GM19025 (cell line): ENCODE results near the gene BMP5.

Experiments
- ATAC-seq: cut with Tn5 transposase; IDR thresholded peaks from one replicate; pipeline ENCODE4 v1.9.1; 2021; ENCODE audit warnings: mild to moderate bottlenecking, low read depth, moderate library complexity; ENCODE audit not compliant: unreplicated experiment

BMP5 gene

GRCh38 chr6:55874316-55874715 is 1.1 kb downstream of the BMP5 start:
- no peak for ATAC-seq

GRCh38 chr6:55872866-55873265 is 2.5 kb downstream of the BMP5 start:
- no peak for ATAC-seq

GRCh38 chr6:55870181-55870813 is 5.1 kb downstream of the BMP5 start:
- ATAC-seq: no peak

- ATAC-seq: no peak
These were observed 5.7 kb downstream of the BMP5 start for GRCh38 chr6:55869674-55870073.

- ATAC-seq: peak; percentile 99
These were observed 6.5 kb downstream of the BMP5 start for GRCh38 chr6:55868771-55869479.

GRCh38 chr6:55868176-55868575 is 7.2 kb downstream of the BMP5 start:
- ATAC-seq: no peak

- ATAC-seq: no peak
These were observed 9.3 kb downstream of the BMP5 start for GRCh38 chr6:55866128-55866527.

GRCh38 chr6:55853008-55854001 is 22.1 kb downstream of the BMP5 start:
- ATAC-seq: no peak

GRCh38 chr6:55841341-55841740 is 34.0 kb downstream of the BMP5 start:
- no peak for ATAC-seq

- ATAC-seq: no peak
These were observed 36.3 kb downstream of the BMP5 start for GRCh38 chr6:55839080-55839479.

- no peak for ATAC-seq
These were observed 38.4 kb downstream of the BMP5 start for GRCh38 chr6:55836945-55837344.

GRCh38 chr6:55836481-55836880 is 38.9 kb downstream of the BMP5 start:
- ATAC-seq: no peak

- no peak for ATAC-seq
These were observed 40.2 kb downstream of the BMP5 start for GRCh38 chr6:55835220-55835619.

GRCh38 chr6:55833284-55833683 is 42.1 kb downstream of the BMP5 start:
- peak; percentile 86 for ATAC-seq

- ATAC-seq: no peak
These were observed 47.4 kb downstream of the BMP5 start for GRCh38 chr6:55827818-55828522.

- ATAC-seq: no peak
These were observed 48.4 kb downstream of the BMP5 start for GRCh38 chr6:55826941-55827340.

- ATAC-seq: no peak
These were observed 49.9 kb downstream of the BMP5 start for GRCh38 chr6:55825402-55826051.

- ATAC-seq: no peak
These were observed 52.6 kb downstream of the BMP5 start for GRCh38 chr6:55822815-55823214.

- ATAC-seq: no peak
These were observed 53.4 kb downstream of the BMP5 start for GRCh38 chr6:55822005-55822404.

- ATAC-seq: no peak
These were observed 54.7 kb downstream of the BMP5 start for GRCh38 chr6:55820696-55821095.
